Neuron (in vitro differentiated cells): Measurements from ENCODE around the gene PRRT1B.

Experiments
- H2AFZ ChIP-seq: one replicate; pipeline ENCODE4 v1.6.1; 2013; ENCODE audit warnings: low read depth, mild to moderate bottlenecking, inconsistent platforms, low read length, moderate library complexity
- H3K27me3 ChIP-seq: one replicate; pipeline ENCODE4 v1.6.1; 2013; ENCODE audit warnings: low read length; ENCODE audit not compliant: insufficient read depth
- H3K36me3 ChIP-seq: one replicate; pipeline ENCODE4 v1.6.1; 2013; ENCODE audit warnings: low read length; ENCODE audit not compliant: insufficient read depth
- H3K4me1 ChIP-seq: one replicate; pipeline ENCODE4 v1.6.1; 2013; ENCODE audit warnings: low read length; ENCODE audit not compliant: insufficient read depth
- H3K4me3 ChIP-seq: 2 replicates; pipeline ENCODE4 v1.5.1; 2013; ENCODE audit warnings: mild to moderate bottlenecking, low read length, moderate library complexity
- H3K9me3 ChIP-seq: one replicate; pipeline ENCODE4 v1.6.1; 2013; ENCODE audit warnings: low read length

Gene PRRT1B

DNA sequence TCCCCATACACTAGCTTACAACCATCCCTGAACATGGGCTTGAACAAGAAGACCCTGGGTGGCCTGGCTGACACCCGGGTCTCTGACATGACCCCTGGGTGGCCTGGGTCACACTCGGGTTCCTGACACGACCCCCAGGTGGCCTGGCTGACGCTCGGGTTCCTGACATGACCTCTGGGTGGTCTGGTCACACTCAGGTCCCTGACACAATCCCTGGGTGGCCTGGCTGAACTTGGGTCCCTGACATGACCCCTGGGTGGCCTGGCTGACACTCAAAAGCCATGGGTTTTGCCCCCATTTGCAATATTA, 38.0 kb downstream of the PRRT1B start:
- no peak overlapping the region for H2AFZ ChIP-seq
- H3K4me3 ChIP-seq, result no peak overlapping the region
- H3K9me3 ChIP-seq, result no peaks in the 10 kb centered on the region
- peaks cover 57% of the 10 kb centered on the region for H3K36me3 ChIP-seq
- no peaks in the 10 kb centered on the region for H3K4me1 ChIP-seq
- H3K27me3 ChIP-seq, result no peaks in the 10 kb centered on the region

DNA sequence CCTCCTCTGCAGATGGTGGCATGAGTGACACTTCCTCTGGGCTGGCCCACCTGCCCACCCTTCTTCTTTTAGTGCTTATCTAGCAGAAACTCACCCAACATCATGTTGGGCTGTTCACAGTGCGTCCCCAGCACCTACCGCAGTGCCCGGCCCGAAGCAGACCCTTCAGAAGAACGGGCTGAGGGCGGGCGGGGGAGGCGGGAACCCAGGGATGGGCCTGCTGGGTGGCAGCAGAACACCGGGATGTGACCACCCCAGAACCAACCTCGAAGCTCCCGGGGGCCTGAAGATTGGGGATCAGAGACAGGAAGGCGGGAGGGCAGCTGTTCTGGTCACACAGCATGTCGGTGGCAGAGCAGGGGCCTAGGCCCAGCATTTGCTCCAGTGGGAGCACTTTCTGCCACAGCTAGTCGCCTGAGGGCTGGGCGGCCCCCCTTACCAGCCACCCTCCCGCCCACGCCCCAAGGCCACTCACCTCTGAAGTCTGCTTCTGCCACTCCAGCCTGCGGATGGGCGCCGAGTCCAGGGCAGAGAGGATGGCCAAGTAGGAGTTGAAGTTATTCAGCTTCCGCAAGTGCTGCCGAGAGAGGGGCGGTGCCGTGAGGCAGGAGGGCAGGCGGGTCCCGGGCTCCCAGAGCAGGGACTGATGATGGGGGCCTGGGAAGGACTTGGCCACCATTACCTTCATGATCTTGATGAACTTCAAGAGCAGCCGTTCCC, 38.7 kb downstream of the PRRT1B start:
- H3K27me3 ChIP-seq, result no peaks in the 10 kb centered on the region
- H3K36me3 ChIP-seq, result peaks cover 61% of the 10 kb centered on the region
- no peaks in the 10 kb centered on the region for H3K4me1 ChIP-seq
- H3K4me3 ChIP-seq, result no peak overlapping the region
- H3K9me3 ChIP-seq, result no peaks in the 10 kb centered on the region
- no peak overlapping the region for H2AFZ ChIP-seq

DNA sequence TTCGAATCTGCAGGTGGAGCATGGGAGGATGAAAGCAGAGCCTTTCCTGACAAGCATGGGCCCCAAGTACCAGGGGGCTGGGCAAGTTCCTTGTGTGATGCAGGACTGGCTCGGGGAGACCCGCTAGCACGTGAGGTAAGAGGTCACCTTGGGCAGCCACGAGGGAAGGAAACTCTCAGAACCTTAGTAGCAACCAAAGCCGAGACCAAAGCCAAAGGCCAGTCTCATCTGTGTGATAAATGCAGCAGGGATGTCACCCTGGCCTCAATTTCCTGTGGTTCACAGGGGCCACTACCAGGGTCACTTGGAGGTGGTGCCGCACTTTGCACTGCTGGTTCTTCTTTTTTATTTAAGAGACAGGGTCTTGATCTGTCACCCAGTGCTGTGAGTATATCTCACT, 39.5 kb downstream of the PRRT1B start:
- H2AFZ ChIP-seq, result no peak overlapping the region
- H3K9me3 ChIP-seq, result no peaks in the 10 kb centered on the region
- no peaks in the 10 kb centered on the region for H3K27me3 ChIP-seq
- no peak overlapping the region for H3K4me3 ChIP-seq
- H3K4me1 ChIP-seq, result no peaks in the 10 kb centered on the region
- peaks cover 59% of the 10 kb centered on the region for H3K36me3 ChIP-seq

DNA sequence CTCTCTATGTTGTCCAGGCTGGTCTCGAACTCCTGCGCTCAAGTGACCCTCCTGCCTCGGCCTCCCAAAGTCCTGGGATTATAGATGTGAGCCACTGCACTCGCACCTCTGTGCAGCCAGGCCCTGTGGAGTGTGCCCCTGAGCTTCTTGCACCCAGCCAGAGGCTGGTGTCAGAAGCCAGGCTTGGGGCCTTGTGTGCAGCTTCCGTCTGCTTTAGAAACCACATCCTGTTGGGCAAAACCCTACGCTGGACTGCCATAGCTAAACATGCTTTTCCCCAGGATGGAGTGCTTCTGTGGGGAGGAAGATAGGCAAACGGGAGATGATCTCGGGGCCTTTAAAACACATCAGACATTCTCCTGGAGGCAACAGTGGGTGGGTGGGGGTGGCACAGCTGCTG, 40.1 kb downstream of the PRRT1B start:
- Histone ChIP-seq H3K4me1 (no peaks in the 10 kb centered on the region), H3K4me3 (no peak overlapping the region), H3K9me3 (no peaks in the 10 kb centered on the region), H2AFZ (no peak overlapping the region), H3K27me3 (no peaks in the 10 kb centered on the region), H3K36me3 (peaks cover 59% of the 10 kb centered on the region)

DNA sequence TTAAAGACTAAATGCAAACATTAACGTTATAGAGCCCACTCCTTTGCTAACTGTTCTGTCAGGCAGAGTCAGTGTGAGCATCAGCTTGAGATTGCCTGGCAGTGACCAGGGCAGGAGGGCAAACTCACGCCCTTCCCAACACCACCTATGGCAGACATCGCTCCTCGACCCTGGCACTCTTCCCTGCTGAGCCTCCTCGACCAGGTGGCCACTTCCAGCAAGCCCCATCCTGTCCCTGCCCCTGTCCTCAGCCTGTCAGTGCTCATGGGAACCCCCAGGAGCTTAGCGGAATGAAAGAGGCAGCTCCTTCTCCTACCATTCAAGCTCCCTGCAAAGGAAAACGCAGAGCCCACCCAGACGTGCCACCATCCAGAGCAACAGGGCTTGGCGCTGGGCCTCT, 42.0 kb downstream of the PRRT1B start:
- H2AFZ ChIP-seq, result no peak overlapping the region
- H3K36me3 ChIP-seq, result peaks cover 54% of the 10 kb centered on the region
- no peaks in the 10 kb centered on the region for H3K4me1 ChIP-seq
- H3K9me3 ChIP-seq, result no peaks in the 10 kb centered on the region
- no peaks in the 10 kb centered on the region for H3K27me3 ChIP-seq
- H3K4me3 ChIP-seq, result no peak overlapping the region

DNA sequence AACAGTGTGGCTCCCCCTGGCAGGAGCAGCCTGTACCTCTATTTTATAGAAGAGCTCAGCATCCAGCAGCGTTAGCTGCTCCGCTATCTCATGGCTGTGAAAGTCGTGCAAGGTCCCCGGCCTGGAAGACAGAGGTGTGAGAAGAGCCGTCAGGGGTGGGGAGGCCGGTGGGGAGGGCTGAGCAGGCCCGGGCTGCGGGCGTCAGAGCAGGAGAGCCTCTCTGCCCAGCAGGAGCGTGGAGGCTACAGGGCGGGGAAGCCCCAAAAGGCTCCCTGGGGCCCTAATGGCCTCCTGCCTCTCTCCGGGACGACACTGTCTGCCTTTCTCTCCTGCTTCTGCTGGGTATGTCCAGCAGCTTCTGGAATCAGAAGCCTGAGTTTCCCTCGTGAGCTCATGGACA, 42.6 kb downstream of the PRRT1B start:
- Histone ChIP-seq H3K4me1 (no peaks in the 10 kb centered on the region), H3K9me3 (no peaks in the 10 kb centered on the region), H3K36me3 (peaks cover 48% of the 10 kb centered on the region), H2AFZ (no peak overlapping the region), H3K27me3 (no peaks in the 10 kb centered on the region), H3K4me3 (no peak overlapping the region)

DNA sequence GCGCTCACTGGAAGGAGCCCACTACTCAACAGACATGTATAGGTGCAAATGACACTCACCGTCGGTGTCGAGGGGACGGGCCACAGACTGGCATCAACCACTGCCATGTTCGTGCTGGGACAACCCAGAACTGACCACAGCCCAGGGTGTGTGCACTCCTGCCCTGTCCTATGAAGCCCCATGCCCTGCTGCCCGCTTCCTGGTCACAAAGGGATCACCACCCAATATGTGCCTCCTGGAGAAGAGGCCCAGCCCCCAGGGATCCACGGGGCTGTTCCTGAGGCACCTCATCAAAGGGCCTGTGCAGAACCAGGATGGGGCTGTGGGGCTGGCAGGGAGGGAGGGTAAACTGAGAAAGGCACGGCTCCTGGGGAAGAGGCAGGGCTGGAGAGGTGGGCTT, 43.1 kb downstream of the PRRT1B start:
- H3K4me3 ChIP-seq, result no peak overlapping the region
- H3K36me3 ChIP-seq, result peaks cover 47% of the 10 kb centered on the region
- H3K9me3 ChIP-seq, result no peaks in the 10 kb centered on the region
- H3K4me1 ChIP-seq, result no peaks in the 10 kb centered on the region
- H3K27me3 ChIP-seq, result no peaks in the 10 kb centered on the region
- H2AFZ ChIP-seq, result no peak overlapping the region

DNA sequence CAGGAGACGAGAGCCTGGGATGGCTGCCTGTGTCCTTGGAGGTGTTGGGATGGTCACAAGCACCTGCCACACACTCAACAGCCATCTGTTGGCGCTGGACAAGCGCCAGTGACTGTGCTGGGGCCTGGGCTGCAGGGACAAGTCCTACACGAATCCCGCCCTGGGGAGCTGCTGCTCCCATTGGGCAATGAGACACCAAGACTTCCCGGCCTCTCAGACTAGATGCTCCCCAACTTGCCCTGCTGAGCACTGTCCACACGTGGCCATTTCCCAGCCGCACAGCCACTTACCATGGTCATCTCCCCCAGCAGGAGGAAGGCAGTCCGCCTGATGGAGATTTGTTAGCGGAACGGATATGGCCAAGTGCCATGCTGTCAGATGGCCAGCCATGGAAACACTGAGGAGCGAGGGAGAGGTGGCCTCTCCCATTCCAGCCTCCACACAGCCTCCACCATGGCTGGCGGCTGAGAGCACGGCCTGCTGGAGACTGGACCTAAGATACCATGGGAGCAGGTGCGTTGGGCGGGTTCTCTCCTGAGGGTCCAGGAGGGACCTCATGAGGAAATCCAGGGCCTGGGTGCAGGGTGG, 43.9 kb downstream of the PRRT1B start:
- Histone ChIP-seq H3K9me3 (no peaks in the 10 kb centered on the region), H3K36me3 (peaks cover 49% of the 10 kb centered on the region), H2AFZ (no peak overlapping the region), H3K27me3 (no peaks in the 10 kb centered on the region), H3K4me3 (no peak overlapping the region), H3K4me1 (no peaks in the 10 kb centered on the region)

DNA sequence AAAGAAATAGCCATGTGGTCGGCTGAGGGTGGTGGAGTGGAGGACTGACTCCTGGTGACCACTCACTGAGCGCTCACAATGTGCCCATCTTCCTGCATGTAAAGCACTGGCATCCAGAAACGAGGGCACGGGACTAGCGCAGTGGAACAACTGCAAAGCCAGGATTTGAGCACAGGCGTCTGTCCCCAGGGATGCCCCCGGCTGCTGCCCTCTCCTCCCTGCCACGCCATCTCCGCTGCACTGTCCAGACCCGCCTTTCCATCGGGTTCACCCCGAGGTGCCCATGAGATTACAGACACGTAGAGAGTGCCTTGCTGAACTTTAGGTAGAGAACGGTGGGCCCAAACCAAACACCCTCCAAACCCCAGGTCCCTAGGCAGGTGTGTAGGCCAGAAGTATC, 44.7 kb downstream of the PRRT1B start:
- Histone ChIP-seq H3K9me3 (no peaks in the 10 kb centered on the region), H3K27me3 (no peaks in the 10 kb centered on the region), H3K4me3 (no peak overlapping the region), H3K36me3 (peaks cover 49% of the 10 kb centered on the region), H3K4me1 (no peaks in the 10 kb centered on the region), H2AFZ (no peak overlapping the region)

DNA sequence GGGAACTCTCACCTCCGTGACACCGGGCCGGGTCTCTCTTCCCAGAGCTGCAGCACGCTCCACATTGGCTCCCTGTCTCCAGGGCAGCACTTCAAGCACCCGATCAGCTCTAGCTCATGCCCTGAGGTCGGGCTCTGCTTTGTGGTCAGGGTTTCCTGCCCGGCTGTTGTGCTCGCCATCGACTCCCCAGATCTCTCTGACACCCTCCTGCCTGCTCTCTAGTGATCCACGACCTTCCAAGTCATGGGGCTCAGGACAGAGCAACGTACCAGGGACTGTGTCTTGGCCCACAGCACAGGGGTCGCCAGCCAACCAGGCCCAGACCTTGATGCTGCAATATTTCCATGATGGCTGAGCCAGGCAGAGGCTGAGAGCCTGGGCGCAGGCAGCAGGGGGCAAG, 45.1 kb downstream of the PRRT1B start:
- no peaks in the 10 kb centered on the region for H3K4me1 ChIP-seq
- peaks cover 51% of the 10 kb centered on the region for H3K36me3 ChIP-seq
- no peak overlapping the region for H3K4me3 ChIP-seq
- H3K27me3 ChIP-seq, result no peaks in the 10 kb centered on the region
- no peaks in the 10 kb centered on the region for H3K9me3 ChIP-seq
- H2AFZ ChIP-seq, result no peak overlapping the region

DNA sequence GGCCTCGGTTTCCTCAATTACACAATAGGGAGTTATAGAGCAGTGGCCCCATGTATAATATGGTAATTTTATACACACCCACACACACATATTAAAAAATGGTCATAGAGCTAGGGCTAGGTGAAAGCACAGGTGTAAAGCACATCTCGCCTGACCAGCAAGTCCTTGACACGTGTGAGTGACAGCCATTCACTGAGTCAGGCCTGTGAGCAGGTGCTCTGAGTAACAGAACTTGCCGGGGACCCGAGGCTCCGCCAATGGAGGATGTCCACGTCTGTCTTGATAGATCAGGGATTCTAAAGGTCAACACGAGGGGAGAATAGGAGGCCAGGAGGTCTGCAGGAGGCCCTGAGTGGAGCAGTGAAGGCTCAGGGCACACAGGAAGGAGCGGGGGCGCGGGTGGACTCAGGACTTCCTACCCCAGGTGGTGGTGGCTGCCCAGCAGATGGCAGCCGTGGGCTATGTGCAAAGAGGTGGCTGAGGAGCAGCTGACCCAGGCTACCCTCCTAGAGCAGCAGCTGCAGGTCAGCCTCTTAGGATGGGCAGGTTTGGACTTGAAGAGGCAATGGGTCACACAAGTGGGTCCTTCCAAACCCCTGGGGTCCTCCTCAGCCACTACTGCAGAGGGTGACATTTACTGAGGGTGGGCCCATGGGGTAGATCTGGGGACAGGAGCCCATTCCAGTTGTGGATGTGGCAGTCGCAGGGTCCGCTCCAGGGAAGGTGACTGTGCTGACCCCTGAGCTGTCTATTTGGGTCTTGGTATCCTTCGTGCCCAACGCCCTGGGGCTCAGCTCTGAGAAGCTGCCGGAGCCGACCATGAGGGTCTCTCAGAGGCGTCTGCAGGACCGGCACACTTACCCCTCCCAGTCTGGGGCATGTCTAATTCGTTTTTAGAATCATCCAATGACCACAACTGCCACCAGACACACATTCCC, 45.9 kb downstream of the PRRT1B start:
- Histone ChIP-seq H3K4me3 (no peak overlapping the region), H3K27me3 (no peaks in the 10 kb centered on the region), H2AFZ (no peak overlapping the region), H3K4me1 (no peaks in the 10 kb centered on the region), H3K9me3 (no peaks in the 10 kb centered on the region), H3K36me3 (peaks cover 59% of the 10 kb centered on the region)

DNA sequence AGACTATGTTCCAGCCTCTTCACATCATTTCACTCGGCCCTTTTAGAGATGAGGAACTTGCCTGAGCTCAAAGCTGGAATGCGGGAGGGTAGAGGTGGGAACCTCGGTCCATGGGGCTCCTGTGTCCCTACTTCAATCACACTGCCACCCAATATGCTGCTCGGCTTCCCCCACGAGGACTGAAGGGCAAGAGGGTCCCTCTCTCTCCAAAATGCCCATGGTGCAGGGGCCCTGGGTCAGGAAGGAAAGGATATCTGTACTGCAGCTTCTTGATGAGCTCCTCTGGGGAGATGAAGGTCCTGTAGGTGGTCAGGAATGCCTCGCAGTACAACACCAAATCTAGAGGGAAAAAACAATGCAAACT, 46.5 kb downstream of the PRRT1B start:
- Histone ChIP-seq H3K9me3 (no peaks in the 10 kb centered on the region), H3K36me3 (peaks cover 65% of the 10 kb centered on the region), H3K27me3 (no peaks in the 10 kb centered on the region), H3K4me3 (no peak overlapping the region), H2AFZ (no peak overlapping the region), H3K4me1 (no peaks in the 10 kb centered on the region)

DNA sequence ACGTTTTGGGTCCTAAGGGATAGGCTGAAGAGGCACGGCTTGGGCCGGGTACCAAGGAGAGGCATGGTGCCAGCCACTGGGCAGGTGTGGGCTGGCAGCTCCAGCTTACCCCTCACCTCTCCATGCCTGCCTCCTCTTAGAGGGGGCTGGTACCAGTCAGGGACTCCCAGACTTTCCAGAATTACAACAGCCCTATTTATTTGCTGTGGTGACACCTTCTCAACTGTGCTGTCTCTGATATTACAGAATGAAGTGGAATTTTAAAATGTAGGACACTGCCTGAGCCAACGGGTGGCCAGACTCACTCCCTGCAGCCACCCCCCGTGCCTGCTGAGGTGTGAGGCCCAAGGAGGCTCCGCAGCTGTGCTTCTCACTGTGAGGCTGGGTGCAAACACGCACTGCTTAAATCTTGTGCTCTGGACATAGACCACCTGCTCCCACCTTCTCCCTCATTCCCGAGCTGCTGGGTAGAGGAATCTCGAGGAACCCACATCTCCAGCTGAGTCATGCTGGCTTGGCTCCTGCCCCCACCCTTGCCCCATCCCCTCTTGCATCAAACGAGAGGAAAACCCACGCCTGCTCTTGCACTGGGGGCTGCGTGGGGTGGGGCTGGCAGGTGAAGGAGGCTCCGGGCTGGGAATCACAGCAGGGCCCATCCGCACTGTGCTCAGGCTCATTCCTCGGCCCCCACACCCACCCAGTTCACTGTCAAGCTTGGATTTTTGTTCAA, 47.9 kb downstream of the PRRT1B start:
- H3K36me3 ChIP-seq, result peaks cover 68% of the 10 kb centered on the region

More for the DNA sequence above, 47.9 kb downstream of the PRRT1B start:
- no peaks in the 10 kb centered on the region for H3K9me3 ChIP-seq
- no peaks in the 10 kb centered on the region for H3K27me3 ChIP-seq
- H2AFZ ChIP-seq, result no peak overlapping the region
- H3K4me3 ChIP-seq, result no peak overlapping the region
- no peaks in the 10 kb centered on the region for H3K4me1 ChIP-seq
